SK-N-SH treated with all-trans-retinoic acid at 6 μM for 48 hours (cell line): ENCODE results near the gene SERINC3.

ENCODE experiments used
- ATAC-seq: fragments of 200-7000 bp; cut with Tn5 transposase; 3 replicates; pipeline ENCODE4 v1.9.1; 2020; ENCODE audit warnings: mild to moderate bottlenecking, moderate library complexity
- ARNTL ChIP-seq: fragments of 450-650 bp; formaldehyde crosslinking; IDR thresholded peaks from 2 replicates; pipeline ENCODE4 v1.5.0; 2020; ENCODE audit warnings: low read depth, mild to moderate bottlenecking, moderate library complexity, borderline replicate concordance
- CSDC2 ChIP-seq: fragments of 250-450 bp; sonication (Bioruptor Pico); IDR thresholded peaks from 2 replicates; pipeline ENCODE4 v1.5.0; 2020; ENCODE audit warnings: mild to moderate bottlenecking, moderate library complexity
- ESRRG ChIP-seq: fragments of 250-450 bp; sonication (Bioruptor Pico); IDR thresholded peaks from 2 replicates; pipeline ENCODE4 v1.6.1; 2021; ENCODE audit warnings: mild to moderate bottlenecking
- GLIS3 ChIP-seq: fragments of 250-450 bp; sonication (Bioruptor Pico); IDR thresholded peaks from 2 replicates; pipeline ENCODE4 v1.5.0; 2020; ENCODE audit warnings: mild to moderate bottlenecking, moderate library complexity
- ISL1 ChIP-seq: fragments of 250-450 bp; sonication (Bioruptor Pico); IDR thresholded peaks from 2 replicates; pipeline ENCODE4 v2.1.2; 2022; ENCODE audit warnings: mild to moderate bottlenecking, moderate library complexity
- OSR1 ChIP-seq: fragments of 250-450 bp; sonication (Bioruptor Pico); IDR thresholded peaks from 2 replicates; pipeline ENCODE4 v1.8.0; 2022; ENCODE audit warnings: moderate library complexity, mild to moderate bottlenecking, inconsistent platforms
- RARB ChIP-seq: fragments of 250-450 bp; sonication (Bioruptor Pico); IDR thresholded peaks from 2 replicates; pipeline ENCODE4 v1.8.0; 2021; ENCODE audit warnings: mild to moderate bottlenecking, moderate library complexity
- SNAI2 ChIP-seq: fragments of 250-450 bp; sonication (Bioruptor Pico); IDR thresholded peaks from 2 replicates; pipeline ENCODE4 v1.5.0; 2020; ENCODE audit warnings: mild to moderate bottlenecking, moderate library complexity
- TCF4 ChIP-seq: fragments of 250-450 bp; sonication (Bioruptor Pico); IDR thresholded peaks from 2 replicates; pipeline ENCODE4 v1.8.0; 2021; ENCODE audit warnings: mild to moderate bottlenecking, moderate library complexity, borderline replicate concordance
- TOX ChIP-seq: fragments of 250-450 bp; sonication (Bioruptor Pico); IDR thresholded peaks from 2 replicates; pipeline ENCODE4 v1.8.0; 2021; ENCODE audit warnings: mild to moderate bottlenecking, moderate library complexity, borderline replicate concordance
- ZC3H10 ChIP-seq: fragments of 250-450 bp; sonication (Bioruptor Pico); IDR thresholded peaks from 2 replicates; pipeline ENCODE4 v1.5.1; 2021; ENCODE audit warnings: mild to moderate bottlenecking, moderate library complexity
- ZFP3 ChIP-seq: fragments of 250-450 bp; sonication (Bioruptor Pico); IDR thresholded peaks from 2 replicates; pipeline ENCODE4 v1.5.0; 2020; ENCODE audit warnings: mild to moderate bottlenecking, moderate library complexity
- ZFP30 ChIP-seq: fragments of 450-650 bp; formaldehyde crosslinking; IDR thresholded peaks from 2 replicates; pipeline ENCODE4 v1.5.0; 2022; ENCODE audit warnings: mild to moderate bottlenecking, moderate library complexity
- ZNF565 ChIP-seq: fragments of 450-650 bp; formaldehyde crosslinking; conservative IDR thresholded peaks from 2 replicates; pipeline ENCODE4 v1.5.0; 2020; ENCODE audit warnings: low read depth, mild to moderate bottlenecking, moderate library complexity
- ZNF70 ChIP-seq: fragments of 450-650 bp; formaldehyde crosslinking; IDR thresholded peaks from 2 replicates; pipeline ENCODE4 v1.5.0; 2020; ENCODE audit warnings: mild to moderate bottlenecking, moderate library complexity
- TF ChIP-seq, protein P1 (sequence below): fragments of 250-450 bp; sonication (Bioruptor Pico); IDR thresholded peaks from 2 replicates; pipeline ENCODE4 v1.5.1; 2021; ENCODE audit warnings: mild to moderate bottlenecking, moderate library complexity
- TF ChIP-seq, protein P2 (sequence below): fragments of 250-450 bp; sonication (Bioruptor Pico); IDR thresholded peaks from 2 replicates; pipeline ENCODE4 v1.8.0; 2021; ENCODE audit warnings: low read depth, mild to moderate bottlenecking, moderate library complexity, borderline replicate concordance
- TF ChIP-seq, protein P3 (sequence below): fragments of 250-450 bp; sonication (Bioruptor Pico); IDR thresholded peaks from 2 replicates; pipeline ENCODE4 v1.8.0; 2020; ENCODE audit warnings: mild to moderate bottlenecking, moderate library complexity, borderline replicate concordance
- TF ChIP-seq, protein P4 (sequence below): fragments of 250-450 bp; sonication (Bioruptor Pico); IDR thresholded peaks from 2 replicates; pipeline ENCODE4 v1.5.1; 2020; ENCODE audit warnings: low read depth, mild to moderate bottlenecking, moderate library complexity
- TF ChIP-seq, protein P5 (sequence below): fragments of 250-450 bp; sonication (Bioruptor Pico); IDR thresholded peaks from 2 replicates; pipeline ENCODE4 v1.5.0; 2020; ENCODE audit warnings: mild to moderate bottlenecking, moderate library complexity

SERINC3 gene

DNA sequence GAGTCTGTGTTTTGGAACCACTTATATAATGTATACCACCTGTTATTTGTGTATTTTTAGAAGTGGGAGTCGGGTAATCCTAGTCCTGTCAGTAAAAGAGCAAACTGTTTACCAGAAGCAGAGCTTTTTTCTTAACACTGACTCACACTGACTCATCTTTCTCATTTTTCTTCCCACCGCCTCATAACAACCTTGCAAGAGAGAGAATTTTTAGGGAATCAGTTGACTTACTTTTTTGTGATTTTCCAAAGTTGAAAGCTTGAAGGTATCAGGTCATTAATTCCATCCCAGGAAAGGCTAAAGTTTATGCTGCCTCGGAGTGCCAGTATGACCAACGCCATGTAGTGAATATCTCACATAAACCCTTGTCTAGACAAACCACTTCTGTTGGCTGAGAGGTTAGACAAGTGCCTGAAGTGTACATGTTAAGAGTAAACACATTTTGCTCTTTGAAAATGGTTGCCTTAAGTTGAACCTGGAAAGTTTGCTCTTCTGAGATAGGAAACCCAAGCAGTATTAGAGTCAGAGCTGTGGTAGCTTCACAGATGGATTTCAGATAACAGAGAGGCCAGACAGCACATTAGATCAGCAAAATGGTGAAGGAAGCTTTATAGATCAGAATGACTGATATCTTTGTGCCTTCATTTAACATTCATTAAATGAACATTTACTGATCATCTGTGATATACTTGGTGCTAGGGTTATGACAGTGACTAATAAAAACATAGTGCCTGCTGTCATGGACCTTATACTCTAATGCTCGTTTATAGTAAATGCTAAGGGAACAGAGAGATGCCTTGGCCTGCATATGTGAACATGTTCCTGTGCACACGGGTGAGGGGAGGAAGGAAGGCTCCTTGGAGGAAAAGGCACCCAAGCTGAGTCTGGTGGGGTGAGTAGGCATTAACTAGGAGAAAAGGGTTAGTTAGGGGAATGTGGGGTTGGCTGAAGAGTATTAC, 31.4 kb upstream of the SERINC3 start (continued):
- TF ChIP-seq, protein P1, sequence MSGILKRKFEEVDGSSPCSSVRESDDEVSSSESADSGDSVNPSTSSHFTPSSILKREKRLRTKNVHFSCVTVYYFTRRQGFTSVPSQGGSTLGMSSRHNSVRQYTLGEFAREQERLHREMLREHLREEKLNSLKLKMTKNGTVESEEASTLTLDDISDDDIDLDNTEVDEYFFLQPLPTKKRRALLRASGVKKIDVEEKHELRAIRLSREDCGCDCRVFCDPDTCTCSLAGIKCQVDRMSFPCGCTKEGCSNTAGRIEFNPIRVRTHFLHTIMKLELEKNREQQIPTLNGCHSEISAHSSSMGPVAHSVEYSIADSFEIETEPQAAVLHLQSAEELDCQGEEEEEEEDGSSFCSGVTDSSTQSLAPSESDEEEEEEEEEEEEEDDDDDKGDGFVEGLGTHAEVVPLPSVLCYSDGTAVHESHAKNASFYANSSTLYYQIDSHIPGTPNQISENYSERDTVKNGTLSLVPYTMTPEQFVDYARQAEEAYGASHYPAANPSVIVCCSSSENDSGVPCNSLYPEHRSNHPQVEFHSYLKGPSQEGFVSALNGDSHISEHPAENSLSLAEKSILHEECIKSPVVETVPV (CRISPR knock-in tag) = no peak
- TF ChIP-seq, all 23 proteins: peak for 0

DNA sequence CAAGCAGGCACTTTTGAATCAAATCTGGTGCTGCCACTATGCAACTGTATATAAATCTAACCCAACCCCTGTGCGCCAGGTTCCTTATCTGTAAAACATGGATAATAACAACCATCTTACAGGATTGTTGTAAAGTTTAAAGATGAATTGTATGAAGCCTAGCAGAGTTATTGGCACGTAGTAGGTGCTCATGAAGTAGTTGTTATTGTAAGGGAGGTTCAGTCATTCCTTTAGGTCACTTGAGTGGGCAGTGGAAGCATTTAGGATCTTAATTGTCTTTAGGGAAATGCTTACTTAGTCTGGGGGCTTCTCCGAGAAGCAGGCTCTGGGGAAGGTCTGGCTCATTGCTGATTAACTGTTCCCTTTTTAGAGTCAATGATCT, 30.7 kb upstream of the SERINC3 start:
- no peak; the same call in 2 of the 3 replicates for ATAC-seq

DNA sequence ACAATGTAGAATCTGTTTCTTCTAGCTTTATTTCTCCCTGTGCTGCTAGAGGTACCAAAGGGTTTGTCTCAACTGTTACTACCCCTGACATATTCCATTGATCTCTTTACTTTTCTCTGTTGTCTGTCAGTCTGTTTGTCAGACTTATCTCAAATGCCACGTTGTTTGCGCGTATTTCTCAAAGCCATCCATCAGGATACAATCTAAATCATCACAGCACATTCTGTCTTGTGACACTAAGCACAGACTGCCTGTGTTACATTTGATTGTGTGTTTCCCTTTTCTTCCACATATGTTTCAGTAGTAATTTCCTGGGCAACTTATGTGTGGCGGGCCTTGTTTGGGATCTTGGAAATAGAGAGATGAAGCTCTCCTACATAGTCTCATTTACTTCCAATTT, 30.2 kb upstream of the SERINC3 start:
- no peak; the same call in 2 of the 3 replicates for ATAC-seq
- TF ChIP-seq, protein P1 (CRISPR knock-in tag) = no peak
- TF ChIP-seq SNAI2 (CRISPR knock-in tag) (no peak), ZC3H10 (no peak), ISL1 (CRISPR knock-in tag) (no peak), GLIS3 (CRISPR knock-in tag) (no peak), ZNF70 (CRISPR knock-in tag) (no peak), ARNTL (no peak), TOX (CRISPR knock-in tag) (no peak)
- TF ChIP-seq, protein P2, sequence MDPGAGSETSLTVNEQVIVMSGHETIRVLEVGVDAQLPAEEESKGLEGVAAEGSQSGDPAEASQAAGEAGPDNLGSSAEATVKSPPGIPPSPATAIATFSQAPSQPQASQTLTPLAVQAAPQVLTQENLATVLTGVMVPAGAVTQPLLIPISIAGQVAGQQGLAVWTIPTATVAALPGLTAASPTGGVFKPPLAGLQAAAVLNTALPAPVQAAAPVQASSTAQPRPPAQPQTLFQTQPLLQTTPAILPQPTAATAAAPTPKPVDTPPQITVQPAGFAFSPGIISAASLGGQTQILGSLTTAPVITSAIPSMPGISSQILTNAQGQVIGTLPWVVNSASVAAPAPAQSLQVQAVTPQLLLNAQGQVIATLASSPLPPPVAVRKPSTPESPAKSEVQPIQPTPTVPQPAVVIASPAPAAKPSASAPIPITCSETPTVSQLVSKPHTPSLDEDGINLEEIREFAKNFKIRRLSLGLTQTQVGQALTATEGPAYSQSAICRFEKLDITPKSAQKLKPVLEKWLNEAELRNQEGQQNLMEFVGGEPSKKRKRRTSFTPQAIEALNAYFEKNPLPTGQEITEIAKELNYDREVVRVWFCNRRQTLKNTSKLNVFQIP (CRISPR knock-in tag) = no peak

More for the DNA sequence above, 30.7 kb upstream of the SERINC3 start:
- TF ChIP-seq, protein P1 (CRISPR knock-in tag) = no peak
- TF ChIP-seq ZC3H10 (no peak), ISL1 (CRISPR knock-in tag) (no peak), ESRRG (CRISPR knock-in tag) (no peak), OSR1 (no peak), ZNF565 (CRISPR knock-in tag) (no peak), SNAI2 (CRISPR knock-in tag) (no peak), RARB (CRISPR knock-in tag) (no peak), ZFP30 (no peak), ARNTL (no peak), ZFP3 (CRISPR knock-in tag) (no peak), TCF4 (no peak), GLIS3 (CRISPR knock-in tag) (no peak), CSDC2 (CRISPR knock-in tag) (no peak), ZNF70 (CRISPR knock-in tag) (no peak)
- TF ChIP-seq, protein P2 (CRISPR knock-in tag) = no peak
- TF ChIP-seq, protein P3, sequence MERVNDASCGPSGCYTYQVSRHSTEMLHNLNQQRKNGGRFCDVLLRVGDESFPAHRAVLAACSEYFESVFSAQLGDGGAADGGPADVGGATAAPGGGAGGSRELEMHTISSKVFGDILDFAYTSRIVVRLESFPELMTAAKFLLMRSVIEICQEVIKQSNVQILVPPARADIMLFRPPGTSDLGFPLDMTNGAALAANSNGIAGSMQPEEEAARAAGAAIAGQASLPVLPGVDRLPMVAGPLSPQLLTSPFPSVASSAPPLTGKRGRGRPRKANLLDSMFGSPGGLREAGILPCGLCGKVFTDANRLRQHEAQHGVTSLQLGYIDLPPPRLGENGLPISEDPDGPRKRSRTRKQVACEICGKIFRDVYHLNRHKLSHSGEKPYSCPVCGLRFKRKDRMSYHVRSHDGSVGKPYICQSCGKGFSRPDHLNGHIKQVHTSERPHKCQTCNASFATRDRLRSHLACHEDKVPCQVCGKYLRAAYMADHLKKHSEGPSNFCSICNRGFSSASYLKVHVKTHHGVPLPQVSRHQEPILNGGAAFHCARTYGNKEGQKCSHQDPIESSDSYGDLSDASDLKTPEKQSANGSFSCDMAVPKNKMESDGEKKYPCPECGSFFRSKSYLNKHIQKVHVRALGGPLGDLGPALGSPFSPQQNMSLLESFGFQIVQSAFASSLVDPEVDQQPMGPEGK (CRISPR knock-in tag) = no peak
- TF ChIP-seq, protein P4, sequence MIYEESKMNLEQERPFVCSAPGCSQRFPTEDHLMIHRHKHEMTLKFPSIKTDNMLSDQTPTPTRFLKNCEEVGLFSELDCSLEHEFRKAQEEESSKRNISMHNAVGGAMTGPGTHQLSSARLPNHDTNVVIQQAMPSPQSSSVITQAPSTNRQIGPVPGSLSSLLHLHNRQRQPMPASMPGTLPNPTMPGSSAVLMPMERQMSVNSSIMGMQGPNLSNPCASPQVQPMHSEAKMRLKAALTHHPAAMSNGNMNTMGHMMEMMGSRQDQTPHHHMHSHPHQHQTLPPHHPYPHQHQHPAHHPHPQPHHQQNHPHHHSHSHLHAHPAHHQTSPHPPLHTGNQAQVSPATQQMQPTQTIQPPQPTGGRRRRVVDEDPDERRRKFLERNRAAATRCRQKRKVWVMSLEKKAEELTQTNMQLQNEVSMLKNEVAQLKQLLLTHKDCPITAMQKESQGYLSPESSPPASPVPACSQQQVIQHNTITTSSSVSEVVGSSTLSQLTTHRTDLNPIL (CRISPR knock-in tag) = no peak
- TF ChIP-seq, protein P5, sequence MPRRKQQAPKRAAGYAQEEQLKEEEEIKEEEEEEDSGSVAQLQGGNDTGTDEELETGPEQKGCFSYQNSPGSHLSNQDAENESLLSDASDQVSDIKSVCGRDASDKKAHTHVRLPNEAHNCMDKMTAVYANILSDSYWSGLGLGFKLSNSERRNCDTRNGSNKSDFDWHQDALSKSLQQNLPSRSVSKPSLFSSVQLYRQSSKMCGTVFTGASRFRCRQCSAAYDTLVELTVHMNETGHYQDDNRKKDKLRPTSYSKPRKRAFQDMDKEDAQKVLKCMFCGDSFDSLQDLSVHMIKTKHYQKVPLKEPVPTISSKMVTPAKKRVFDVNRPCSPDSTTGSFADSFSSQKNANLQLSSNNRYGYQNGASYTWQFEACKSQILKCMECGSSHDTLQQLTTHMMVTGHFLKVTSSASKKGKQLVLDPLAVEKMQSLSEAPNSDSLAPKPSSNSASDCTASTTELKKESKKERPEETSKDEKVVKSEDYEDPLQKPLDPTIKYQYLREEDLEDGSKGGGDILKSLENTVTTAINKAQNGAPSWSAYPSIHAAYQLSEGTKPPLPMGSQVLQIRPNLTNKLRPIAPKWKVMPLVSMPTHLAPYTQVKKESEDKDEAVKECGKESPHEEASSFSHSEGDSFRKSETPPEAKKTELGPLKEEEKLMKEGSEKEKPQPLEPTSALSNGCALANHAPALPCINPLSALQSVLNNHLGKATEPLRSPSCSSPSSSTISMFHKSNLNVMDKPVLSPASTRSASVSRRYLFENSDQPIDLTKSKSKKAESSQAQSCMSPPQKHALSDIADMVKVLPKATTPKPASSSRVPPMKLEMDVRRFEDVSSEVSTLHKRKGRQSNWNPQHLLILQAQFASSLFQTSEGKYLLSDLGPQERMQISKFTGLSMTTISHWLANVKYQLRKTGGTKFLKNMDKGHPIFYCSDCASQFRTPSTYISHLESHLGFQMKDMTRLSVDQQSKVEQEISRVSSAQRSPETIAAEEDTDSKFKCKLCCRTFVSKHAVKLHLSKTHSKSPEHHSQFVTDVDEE = no peak
